Measurements from ENCODE around the gene FCRL2.

Gene FCRL2

DNA sequence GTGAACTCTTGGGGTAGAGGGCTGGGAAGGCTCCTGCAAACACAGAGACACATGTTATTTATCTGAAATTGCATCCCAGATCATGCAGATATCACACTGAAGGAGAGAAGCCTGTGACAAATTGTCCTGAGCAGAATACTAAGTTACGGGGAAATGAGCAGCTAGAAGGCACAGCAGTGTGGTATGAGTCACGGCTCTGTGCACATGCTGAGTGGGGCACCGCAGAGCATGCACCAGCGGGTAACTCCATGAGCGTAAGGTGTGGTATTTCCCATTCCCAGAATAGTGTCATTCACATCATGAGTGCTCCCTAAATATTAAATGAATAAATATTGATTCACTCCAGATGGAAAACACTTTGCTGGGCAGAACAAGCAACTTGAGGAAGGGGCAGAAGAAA, 21.3 kb upstream of the FCRL2 start (continued):
- TF ChIP-seq, protein P1, sequence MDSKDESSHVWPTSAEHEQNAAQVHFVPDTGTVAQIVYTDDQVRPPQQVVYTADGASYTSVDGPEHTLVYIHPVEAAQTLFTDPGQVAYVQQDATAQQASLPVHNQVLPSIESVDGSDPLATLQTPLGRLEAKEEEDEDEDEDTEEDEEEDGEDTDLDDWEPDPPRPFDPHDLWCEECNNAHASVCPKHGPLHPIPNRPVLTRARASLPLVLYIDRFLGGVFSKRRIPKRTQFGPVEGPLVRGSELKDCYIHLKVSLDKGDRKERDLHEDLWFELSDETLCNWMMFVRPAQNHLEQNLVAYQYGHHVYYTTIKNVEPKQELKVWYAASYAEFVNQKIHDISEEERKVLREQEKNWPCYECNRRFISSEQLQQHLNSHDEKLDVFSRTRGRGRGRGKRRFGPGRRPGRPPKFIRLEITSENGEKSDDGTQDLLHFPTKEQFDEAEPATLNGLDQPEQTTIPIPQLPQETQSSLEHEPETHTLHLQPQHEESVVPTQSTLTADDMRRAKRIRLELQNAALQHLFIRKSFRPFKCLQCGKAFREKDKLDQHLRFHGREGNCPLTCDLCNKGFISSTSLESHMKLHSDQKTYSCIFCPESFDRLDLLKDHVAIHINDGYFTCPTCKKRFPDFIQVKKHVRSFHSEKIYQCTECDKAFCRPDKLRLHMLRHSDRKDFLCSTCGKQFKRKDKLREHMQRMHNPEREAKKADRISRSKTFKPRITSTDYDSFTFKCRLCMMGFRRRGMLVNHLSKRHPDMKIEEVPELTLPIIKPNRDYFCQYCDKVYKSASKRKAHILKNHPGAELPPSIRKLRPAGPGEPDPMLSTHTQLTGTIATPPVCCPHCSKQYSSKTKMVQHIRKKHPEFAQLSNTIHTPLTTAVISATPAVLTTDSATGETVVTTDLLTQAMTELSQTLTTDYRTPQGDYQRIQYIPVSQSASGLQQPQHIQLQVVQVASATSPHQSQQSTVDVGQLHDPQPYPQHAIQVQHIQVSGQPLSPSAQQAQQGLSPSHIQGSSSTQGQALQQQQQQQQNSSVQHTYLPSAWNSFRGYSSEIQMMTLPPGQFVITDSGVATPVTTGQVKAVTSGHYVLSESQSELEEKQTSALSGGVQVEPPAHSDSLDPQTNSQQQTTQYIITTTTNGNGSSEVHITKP (tag by site-specific recombination; IDR thresholded peaks at IDR 0.05) = no peak

DNA sequence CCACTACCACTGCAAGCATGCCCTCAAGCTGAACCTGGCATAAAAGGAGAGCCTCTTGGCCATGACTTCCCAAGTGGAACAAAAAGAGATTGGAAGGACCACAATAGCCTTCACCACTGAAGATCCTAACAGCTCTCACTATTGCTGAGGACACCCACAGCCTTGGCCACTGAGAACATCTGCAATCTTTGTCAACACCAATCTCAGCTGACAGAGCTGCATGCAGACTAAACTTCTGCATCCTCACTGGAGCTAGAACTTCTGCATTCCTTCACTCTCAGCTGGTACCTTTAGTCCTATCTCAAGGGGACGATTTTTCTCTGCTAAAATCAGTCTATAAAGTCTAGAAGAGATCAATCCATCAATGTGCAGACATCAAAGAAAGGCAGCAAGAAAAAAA, 8.3 kb upstream of the FCRL2 start:
- POLR2A ChIA-PET = no interaction called here
- H3K4me1 ChIP-seq (ENCODE audit: control insufficient read depth, insufficient read depth, low read length) = no peaks in the 10 kb centered on the region
- no peak overlapping the region for H3K27ac ChIP-seq (ENCODE audit: extremely low read depth, low read depth, low read length)
- no peaks in the 10 kb centered on the region for H3K9me3 ChIP-seq (ENCODE audit: control insufficient read depth, insufficient read depth, low read depth, low read length)
- CTCF ChIA-PET = interaction anchor here (0.9 to 1.0 kb wide), 2 partner anchors 11 to 14 kb away, joined by 3 read pairs; no protein-coding TSS in a partner anchor
- no peaks in the 10 kb centered on the region for H3K36me3 ChIP-seq (ENCODE audit: control insufficient read depth in 2 of 2, insufficient read depth in 1 of 2, low read length in 2 of 2)
- H3K4me3 ChIP-seq (ENCODE audit: low read depth, low read length) = no peak overlapping the region
- TF ChIP-seq ZNF677 (tag by site-specific recombination; IDR thresholded peaks at IDR 0.05) = no peak
- no peak for TF ChIP-seq ZNF10 (tag by site-specific recombination; IDR thresholded peaks at IDR 0.05)
- TF ChIP-seq, protein P2, sequence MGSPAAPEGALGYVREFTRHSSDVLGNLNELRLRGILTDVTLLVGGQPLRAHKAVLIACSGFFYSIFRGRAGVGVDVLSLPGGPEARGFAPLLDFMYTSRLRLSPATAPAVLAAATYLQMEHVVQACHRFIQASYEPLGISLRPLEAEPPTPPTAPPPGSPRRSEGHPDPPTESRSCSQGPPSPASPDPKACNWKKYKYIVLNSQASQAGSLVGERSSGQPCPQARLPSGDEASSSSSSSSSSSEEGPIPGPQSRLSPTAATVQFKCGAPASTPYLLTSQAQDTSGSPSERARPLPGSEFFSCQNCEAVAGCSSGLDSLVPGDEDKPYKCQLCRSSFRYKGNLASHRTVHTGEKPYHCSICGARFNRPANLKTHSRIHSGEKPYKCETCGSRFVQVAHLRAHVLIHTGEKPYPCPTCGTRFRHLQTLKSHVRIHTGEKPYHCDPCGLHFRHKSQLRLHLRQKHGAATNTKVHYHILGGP (tag by site-specific recombination; IDR thresholded peaks at IDR 0.05) = no peak
- no peak for TF ChIP-seq ZNF596 (tag by site-specific recombination; IDR thresholded peaks at IDR 0.05)
- TF ChIP-seq ZNF416 (tag by site-specific recombination; IDR thresholded peaks at IDR 0.05) = no peak
- TF ChIP-seq, protein P3, sequence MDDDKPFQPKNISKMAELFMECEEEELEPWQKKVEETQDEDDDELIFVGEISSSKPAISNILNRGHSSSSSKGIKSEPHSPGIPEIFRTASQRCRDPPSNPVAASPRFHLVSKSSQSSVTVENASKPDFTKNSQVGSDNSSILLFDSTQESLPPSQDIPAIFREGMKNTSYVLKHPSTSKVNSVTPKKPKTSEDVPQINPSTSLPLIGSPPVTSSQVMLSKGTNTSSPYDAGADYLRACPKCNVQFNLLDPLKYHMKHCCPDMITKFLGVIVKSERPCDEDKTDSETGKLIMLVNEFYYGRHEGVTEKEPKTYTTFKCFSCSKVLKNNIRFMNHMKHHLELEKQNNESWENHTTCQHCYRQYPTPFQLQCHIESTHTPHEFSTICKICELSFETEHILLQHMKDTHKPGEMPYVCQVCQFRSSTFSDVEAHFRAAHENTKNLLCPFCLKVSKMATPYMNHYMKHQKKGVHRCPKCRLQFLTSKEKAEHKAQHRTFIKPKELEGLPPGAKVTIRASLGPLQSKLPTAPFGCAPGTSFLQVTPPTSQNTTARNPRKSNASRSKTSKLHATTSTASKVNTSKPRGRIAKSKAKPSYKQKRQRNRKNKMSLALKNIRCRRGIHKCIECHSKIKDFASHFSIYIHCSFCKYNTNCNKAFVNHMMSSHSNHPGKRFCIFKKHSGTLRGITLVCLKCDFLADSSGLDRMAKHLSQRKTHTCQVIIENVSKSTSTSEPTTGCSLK (tag by site-specific recombination; IDR thresholded peaks at IDR 0.05) = no peak
- TF ChIP-seq ZNF214 (tag by site-specific recombination; IDR thresholded peaks at IDR 0.05; ENCODE audit: borderline replicate concordance) = no peak
- TF ChIP-seq ZNF302 (tag by site-specific recombination; IDR thresholded peaks at IDR 0.05; ENCODE audit: low read depth) = no peak
- no peak for TF ChIP-seq SCRT1 (tag by site-specific recombination; IDR thresholded peaks at IDR 0.05; ENCODE audit: borderline replicate concordance)

DNA sequence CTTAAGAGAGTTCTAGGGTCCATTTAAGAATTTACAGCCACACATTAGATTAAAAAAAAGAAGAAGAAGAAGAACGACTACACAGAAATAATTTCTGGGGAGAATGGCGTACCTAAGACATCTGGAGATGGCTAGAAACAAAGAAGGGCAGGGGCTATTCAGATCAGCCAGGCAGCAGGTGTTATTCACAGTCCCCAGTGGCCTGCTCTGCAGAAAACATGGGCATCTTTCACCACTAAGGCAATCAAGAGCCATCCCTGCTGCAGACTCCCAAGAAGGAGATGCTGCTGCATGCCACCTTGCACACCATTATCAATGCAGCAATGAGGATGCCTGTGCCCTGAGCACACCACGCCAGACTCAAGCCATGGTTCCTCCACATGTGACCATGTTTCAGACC, 7.9 kb upstream of the FCRL2 start:
- H3K36me3 ChIP-seq (ENCODE audit: control insufficient read depth in 2 of 2, insufficient read depth in 1 of 2, low read length in 2 of 2) = no peaks in the 10 kb centered on the region
- no peak overlapping the region for H3K4me3 ChIP-seq (ENCODE audit: low read depth, low read length)
- ChIA-PET POLR2A (no interaction called here), CTCF (interaction anchor here (0.9 kb wide), 1 partner anchor 14 kb away, joined by 3 read pairs; no protein-coding TSS in a partner anchor)
- no peaks in the 10 kb centered on the region for H3K4me1 ChIP-seq (ENCODE audit: control insufficient read depth, insufficient read depth, low read length)
- no peak overlapping the region for H3K27ac ChIP-seq (ENCODE audit: extremely low read depth, low read depth, low read length)
- H3K9me3 ChIP-seq (ENCODE audit: control insufficient read depth, insufficient read depth, low read depth, low read length) = no peaks in the 10 kb centered on the region
- no peak for TF ChIP-seq PRDM1 (tag by site-specific recombination; IDR thresholded peaks at IDR 0.05)
- no peak for TF ChIP-seq ZFHX2 (tag by site-specific recombination; conservative IDR thresholded peaks at IDR 0.05)
- TF ChIP-seq ZNF621 (tag by site-specific recombination; IDR thresholded peaks at IDR 0.05) = no peak
- TF ChIP-seq, protein P4, sequence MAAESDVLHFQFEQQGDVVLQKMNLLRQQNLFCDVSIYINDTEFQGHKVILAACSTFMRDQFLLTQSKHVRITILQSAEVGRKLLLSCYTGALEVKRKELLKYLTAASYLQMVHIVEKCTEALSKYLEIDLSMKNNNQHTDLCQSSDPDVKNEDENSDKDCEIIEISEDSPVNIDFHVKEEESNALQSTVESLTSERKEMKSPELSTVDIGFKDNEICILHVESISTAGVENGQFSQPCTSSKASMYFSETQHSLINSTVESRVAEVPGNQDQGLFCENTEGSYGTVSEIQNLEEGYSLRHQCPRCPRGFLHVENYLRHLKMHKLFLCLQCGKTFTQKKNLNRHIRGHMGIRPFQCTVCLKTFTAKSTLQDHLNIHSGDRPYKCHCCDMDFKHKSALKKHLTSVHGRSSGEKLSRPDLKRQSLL (tag by site-specific recombination; IDR thresholded peaks at IDR 0.05) = no peak
- no peak for TF ChIP-seq ZNF596 (tag by site-specific recombination; IDR thresholded peaks at IDR 0.05)
- TF ChIP-seq SP7 (tag by site-specific recombination; IDR thresholded peaks at IDR 0.05) = no peak
- TF ChIP-seq, protein P5, sequence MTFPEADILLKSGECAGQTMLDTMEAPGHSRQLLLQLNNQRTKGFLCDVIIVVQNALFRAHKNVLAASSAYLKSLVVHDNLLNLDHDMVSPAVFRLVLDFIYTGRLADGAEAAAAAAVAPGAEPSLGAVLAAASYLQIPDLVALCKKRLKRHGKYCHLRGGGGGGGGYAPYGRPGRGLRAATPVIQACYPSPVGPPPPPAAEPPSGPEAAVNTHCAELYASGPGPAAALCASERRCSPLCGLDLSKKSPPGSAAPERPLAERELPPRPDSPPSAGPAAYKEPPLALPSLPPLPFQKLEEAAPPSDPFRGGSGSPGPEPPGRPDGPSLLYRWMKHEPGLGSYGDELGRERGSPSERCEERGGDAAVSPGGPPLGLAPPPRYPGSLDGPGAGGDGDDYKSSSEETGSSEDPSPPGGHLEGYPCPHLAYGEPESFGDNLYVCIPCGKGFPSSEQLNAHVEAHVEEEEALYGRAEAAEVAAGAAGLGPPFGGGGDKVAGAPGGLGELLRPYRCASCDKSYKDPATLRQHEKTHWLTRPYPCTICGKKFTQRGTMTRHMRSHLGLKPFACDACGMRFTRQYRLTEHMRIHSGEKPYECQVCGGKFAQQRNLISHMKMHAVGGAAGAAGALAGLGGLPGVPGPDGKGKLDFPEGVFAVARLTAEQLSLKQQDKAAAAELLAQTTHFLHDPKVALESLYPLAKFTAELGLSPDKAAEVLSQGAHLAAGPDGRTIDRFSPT (tag by site-specific recombination; IDR thresholded peaks at IDR 0.05) = no peak
- no peak for TF ChIP-seq ZNF433 (tag by site-specific recombination; IDR thresholded peaks at IDR 0.05; ENCODE audit: low read depth)
- TF ChIP-seq ZNF239 (tag by site-specific recombination; IDR thresholded peaks at IDR 0.05) = no peak
- TF ChIP-seq GLIS2 (tag by site-specific recombination; IDR thresholded peaks at IDR 0.05) = no peak
- TF ChIP-seq KLF9 (tag by site-specific recombination; IDR thresholded peaks at IDR 0.05; ENCODE audit: low read depth) = no peak
- TF ChIP-seq ZNF221 (tag by site-specific recombination; IDR thresholded peaks at IDR 0.05; ENCODE audit: borderline replicate concordance) = no peak
- no peak for TF ChIP-seq ZNF324 (tag by site-specific recombination; IDR thresholded peaks at IDR 0.05)
- no peak for TF ChIP-seq ZNF214 (tag by site-specific recombination; IDR thresholded peaks at IDR 0.05; ENCODE audit: borderline replicate concordance)
- no peak for TF ChIP-seq GLI4 (tag by site-specific recombination; IDR thresholded peaks at IDR 0.05)
- TF ChIP-seq ZNF223 (tag by site-specific recombination; IDR thresholded peaks at IDR 0.05) = no peak

All from HEK293 (cell line).